T-helper 9 cell (primary cell): ENCODE measurements around the gene PVALEF.

ENCODE experiments used
- DNase-seq: peaks from one replicate; pipeline ENCODE4 v3.0.0-alpha.2; 2020

Gene PVALEF

GRCh38 chr17:81186203-81186602 lies 20.9 kb downstream of the PVALEF start:
- DNase-seq, result no peak

- DNase-seq, result no peak
These were observed 21.8 kb downstream of the PVALEF start for GRCh38 chr17:81187120-81187519.

DNA sequence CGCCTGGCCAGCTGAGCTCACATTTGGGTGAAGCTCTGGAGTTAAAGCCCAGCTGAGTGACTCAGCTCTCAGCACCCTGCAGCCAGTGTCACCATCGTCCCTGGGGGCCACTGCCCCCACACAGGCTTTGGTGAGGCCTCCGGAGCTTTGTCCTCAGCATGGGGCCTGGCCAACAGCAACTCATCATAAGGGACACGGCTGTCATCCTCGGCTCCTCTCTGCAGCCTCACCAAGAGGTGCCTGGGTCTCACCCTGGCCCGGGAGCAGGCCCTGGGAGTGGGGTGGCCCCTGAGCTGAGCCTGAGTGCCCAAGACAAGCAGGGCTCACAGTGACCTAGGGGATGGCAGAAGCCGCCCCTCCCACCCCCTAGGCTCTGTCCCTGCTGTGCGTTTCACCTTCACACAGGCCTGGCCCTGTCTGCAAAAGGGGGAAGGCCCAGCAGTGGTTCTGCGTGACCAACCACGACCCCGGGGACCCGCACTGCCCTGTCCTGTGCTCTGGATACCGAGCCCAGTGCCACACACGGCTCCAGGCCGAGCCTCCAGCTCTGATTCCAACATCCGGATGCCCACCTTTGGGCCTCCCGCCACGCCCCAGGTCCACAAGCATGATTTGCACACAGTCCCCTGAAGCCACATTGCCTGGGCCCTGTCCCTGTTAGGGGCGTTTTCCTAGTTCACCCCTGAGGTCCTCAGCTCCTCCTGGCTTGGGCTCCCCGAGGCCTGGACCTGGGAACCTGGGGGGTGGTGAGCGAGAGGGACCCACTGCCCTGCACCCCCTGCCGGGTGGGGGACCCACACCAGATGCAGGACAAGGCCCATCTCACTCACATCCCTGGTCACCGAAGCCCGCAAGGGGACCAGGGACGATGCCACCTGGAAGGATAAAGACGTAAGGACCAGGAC lies 22.5 kb downstream of the PVALEF start:
- no peak for DNase-seq

DNA sequence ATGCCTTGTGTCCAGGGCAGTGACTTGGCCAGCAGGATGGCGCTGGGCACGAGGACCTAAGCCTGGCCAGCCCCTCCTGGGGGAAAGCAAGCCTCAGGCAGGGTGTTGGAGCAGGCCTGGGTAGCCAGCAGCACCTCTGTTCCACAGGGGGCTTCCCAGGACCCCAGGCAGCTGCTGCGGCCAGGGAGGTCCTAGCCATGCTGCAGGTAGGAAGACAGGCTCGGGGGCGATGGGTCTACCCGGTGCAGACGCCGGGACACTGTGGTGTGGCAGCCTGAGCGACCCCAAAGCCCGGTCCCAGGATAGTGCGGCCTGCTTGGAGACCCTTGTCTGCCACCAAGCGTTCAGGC lies 23.2 kb downstream of the PVALEF start:
- no peak for DNase-seq

GRCh38 chr17:81189016-81189415 lies 23.7 kb downstream of the PVALEF start:
- no peak for DNase-seq

DNA sequence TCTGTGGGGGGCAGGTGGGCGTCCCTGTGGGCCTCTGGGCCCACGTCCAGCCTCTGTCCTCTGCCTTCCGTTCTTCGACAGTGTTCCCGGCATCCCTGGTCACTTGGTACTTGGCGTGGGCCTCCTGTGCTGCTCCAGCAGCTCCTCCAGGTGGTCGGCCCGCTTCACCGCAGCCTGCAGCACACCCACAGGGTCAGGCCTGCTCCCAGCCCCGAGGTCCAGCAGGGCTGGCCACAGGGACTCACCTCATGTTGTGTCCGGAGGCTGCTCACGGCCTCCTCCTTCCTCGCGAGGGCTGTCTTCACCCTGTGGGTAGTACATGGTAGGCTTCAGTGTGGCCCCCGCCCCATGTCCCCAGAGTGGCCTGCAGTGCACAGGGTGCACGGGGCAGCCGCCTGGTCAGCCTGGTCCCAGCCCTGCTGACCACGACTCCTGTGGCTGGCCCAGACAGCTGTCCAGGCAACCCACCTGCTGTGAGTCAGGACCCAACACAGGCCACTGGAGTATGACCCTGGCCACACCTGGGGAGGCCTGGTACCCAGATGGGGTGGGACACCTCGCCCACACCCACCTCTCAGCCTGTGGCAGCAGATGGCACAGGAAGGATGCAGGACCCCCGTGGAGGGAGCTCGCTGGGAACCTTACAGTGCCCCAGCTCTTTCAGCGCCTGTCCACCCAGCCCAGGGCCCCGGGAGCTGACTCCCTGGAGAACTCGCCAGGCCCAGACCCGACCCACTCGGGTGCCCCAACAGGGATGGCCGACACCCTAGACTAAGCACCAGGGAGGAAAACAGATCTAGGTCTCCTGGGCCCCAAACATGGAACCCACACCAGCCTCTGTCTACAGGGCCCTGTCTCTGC lies 24.6 kb downstream of the PVALEF start:
- no peak for DNase-seq

DNA sequence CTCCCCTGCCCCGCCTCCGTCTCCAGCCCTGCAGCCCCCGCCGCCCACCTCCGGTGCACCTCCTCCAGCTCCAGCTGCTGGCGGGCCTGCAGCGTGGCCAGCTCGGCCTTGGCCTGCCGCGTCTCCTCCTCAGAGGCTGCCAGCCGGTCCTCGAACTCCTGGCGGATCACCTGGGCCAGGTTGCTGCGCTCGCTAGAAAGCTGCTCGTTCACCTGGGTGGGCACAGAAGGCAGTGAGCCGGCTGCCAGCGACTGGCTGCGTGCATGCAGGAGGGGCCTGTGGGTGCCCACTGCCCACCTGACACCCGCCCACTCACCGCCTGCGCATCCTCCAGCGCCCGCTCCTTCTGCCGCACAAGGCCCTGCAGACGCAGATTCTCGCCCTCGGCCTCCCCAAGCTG lies 25.3 kb downstream of the PVALEF start:
- no peak for DNase-seq

- no peak for DNase-seq
These were observed 25.8 kb downstream of the PVALEF start for GRCh38 chr17:81191116-81191515.

GRCh38 chr17:81191646-81192045 lies 26.3 kb downstream of the PVALEF start:
- DNase-seq, result no peak

DNA sequence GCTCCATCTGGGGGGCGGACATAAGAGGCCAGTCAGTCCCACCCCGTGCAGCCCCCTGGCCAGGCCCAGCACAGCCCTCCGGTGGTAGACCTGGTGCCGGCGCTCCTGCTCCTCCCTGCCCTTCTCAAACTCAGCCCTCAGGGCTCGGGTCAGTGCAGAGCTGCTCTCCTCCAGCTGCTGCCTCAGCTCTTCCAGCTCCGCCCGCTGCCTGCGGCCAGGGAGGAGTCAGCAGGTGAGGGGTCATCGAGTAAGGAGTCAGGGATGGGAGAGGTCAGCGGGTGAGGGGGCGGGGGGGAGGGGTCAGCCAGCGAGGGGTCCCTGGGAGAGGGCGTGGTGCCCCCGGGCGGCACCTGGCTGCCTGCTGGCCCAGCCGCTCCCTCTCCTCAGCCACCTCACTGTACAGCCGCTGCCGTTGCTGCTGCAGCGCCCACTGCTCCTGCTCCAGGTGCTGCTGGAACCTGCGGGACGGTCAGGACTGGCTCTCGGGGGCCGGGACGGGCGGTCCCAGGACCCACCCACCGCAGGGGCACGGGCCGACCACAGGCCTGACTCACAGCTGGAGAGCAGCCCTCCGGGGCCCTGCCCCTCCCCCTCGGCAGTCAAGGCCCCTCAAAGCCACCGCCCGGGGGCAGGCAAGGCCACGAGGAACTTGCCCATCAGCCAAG lies 27.2 kb downstream of the PVALEF start:
- no peak for DNase-seq

DNA sequence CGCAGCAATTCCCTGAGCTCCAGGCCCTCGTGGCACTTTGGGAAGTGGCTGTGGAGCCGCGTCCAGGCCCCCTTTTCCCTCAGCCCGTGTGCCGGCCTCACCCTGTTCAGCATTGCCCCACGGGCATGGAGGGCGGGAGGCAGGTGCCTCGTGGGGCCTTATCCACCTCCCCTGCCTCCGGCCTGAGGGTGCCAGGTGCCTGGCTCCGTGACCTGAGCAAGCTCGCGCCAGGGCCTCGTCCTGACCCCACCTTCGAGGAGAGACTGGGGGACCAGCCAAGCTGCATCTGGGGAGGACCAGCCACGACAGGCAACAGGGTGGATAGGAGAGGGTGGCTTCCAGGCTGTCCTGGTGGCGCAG lies 27.7 kb downstream of the PVALEF start:
- no peak for DNase-seq

GRCh38 chr17:81193470-81194224 lies 28.3 kb downstream of the PVALEF start:
- DNase-seq, result no peak

- no peak for DNase-seq
These were observed 29.0 kb downstream of the PVALEF start for GRCh38 chr17:81194225-81194760.

DNA sequence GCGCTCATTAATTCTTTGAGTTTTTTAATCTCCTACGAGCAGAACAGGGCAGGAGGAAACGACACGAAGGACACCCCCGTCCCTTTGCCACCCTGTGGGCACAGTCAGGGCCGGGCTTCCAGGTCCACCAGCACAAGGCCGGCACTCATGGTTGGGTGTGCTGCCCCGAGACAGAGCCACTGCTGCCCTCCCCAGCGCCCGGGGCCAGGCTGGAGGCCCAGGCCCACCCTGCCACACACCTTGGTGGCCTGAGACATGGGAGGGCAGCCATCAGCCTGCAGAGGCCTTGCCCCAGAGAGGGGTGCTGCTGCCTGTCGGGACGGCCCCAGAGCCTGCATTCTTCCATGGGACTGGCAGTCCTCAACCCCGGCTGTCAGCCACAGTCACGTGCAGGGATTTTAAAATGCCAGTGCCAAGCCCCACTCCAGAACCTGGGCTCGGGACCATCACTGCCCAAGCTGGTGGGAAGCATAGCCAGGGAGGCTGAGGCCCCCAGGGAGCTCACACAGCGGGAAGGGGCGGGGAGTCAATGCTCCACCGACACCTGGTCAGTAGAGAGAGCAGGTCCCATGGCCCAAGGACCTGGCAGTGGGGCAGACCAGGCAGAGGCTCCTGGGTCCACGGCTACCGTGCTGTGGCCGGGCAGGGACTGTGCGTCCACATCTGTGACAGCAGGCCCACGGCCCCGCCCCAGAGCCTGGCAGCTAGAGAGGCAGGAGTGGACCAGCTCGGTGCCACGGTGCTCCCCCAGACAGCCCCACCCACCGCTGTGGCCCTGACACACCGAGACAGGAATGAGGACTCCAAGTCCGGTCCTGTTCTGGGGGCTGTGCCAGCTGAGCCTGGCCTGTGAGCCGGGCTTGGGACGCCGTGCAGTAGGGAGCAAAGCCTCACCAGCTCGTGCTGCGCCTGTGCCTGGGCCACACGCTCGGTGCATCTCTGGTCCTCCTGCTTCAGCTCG lies 29.9 kb downstream of the PVALEF start:
- no peak for DNase-seq

GRCh38 chr17:81195941-81196495 lies 30.7 kb downstream of the PVALEF start:
- no peak for DNase-seq

DNA sequence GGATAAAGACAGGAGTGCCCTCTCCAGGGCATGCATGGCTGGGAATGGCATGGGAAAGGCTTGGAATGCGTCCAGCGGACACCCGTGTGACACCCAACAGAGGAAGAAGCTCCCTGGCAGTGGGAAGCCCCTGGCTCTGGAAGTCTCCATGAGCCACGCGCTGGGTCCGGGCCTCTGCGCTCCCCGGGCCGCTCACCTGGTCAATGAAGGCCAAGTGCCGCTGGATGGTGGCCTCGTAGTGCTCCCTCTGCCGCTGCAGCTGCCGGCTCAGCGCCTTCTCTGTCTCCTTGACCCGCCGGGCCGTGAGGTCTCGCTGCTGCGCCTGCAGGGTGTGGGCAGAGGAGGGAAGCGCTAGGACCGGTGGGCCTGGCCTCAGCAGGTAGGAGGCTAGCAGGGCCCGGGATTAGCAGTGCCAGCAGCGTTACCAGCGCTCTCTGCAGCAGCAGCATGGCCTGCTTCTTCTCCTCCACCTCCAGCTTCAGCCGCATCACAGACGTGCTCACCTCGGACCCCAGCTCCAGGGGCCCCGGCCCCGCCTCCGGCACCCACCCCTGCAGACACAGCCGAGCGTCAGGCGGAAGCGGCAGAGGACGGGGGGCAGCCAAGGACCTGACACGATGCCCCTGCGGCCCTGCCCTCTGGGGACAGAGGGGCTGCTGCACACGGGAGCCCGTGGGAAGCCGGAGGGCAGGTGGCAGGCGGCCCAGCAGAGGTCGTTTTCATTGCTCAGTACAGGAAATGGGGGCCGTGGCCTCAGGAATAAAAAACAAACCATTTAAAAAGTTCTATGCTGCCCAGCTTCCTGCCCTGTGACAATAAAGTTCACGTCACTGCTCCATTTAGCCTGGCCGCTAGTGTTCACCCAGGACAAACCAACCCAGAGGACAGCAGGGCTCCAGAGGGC lies 31.4 kb downstream of the PVALEF start:
- no peak for DNase-seq

GRCh38 chr17:81197409-81197795 lies 32.1 kb downstream of the PVALEF start:
- DNase-seq, result no peak

DNA sequence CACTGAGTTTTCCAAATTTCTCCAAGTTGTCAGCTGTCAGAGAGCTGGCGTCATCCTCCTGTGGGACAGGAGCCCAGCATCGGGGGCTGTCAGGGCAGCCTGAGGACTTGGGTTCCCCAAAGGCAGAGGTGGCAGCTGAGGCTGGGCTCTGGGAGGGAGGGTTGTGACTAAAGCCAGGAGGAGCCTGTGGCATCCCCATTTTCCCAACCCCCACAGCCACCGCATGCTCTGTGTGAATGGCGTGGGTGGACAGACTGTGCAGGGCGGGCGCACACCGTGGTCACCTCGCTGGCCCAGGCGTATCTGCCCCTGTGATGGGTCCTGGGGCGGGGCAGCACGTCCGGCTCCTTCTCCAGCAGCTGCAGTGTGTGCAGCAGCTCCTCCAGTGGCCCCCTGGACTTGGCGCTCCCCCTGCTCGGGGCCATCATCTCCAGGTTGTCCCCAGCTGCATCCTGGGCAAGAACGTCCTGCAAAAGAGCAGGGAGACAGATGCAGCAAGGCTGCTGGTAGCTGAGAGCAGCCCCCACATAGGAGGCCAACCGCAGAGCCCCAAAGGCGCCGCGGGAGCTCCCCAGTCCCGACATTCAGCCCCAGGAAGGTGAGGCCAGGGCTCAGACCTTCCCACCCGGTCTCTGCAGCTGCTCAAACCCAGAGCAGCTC lies 32.7 kb downstream of the PVALEF start:
- DNase-seq, result no peak

- no peak for DNase-seq
These were observed 33.6 kb downstream of the PVALEF start for GRCh38 chr17:81198826-81199481.
